GM23338 (cell line): ENCODE measurements around the gene OR2L3. TPM values are rescaled to one million over a fixed set of nuclear protein-coding genes. Genes with fewer than 3 reads are reported as not detected.

ENCODE experiments used
- ATAC-seq: fragments of 200-7000 bp; cut with Tn5 transposase; 3 replicates; pipeline ENCODE4 v1.9.1; 2020
- DNase-seq: peaks from one replicate; pipeline ENCODE4 v3.0.0-alpha.2; 2015; ENCODE audit warnings: low spot score
- H2AFZ ChIP-seq: fragments of 200-600 bp; sonication (generic); 2 replicates; pipeline ENCODE4 v1.8.0; 2016; ENCODE audit warnings: antibody characterized with exemption, mild to moderate bottlenecking, moderate library complexity
- H3F3A ChIP-seq: fragments of 200-600 bp; sonication (generic); replicated peaks from 2 replicates; pipeline ENCODE4 v1.8.0; 2017; ENCODE audit warnings: antibody characterized with exemption, mixed run types, low read depth
- H3K27ac ChIP-seq: fragments of 200-600 bp; sonication (generic); 2 replicates; pipeline ENCODE4 v1.6.1; 2016; ENCODE audit warnings: low read depth
- H3K27me3 ChIP-seq: fragments of 200-600 bp; sonication (generic); 2 replicates; pipeline ENCODE4 v1.8.0; 2016; ENCODE audit warnings: mild to moderate bottlenecking, mixed run types, moderate library complexity; ENCODE audit not compliant: insufficient read depth
- H3K36me3 ChIP-seq: fragments of 200-600 bp; sonication (generic); 2 replicates; pipeline ENCODE4 v1.8.0; 2016; ENCODE audit warnings: mild to moderate bottlenecking; ENCODE audit not compliant: insufficient read depth
- H3K4me1 ChIP-seq: fragments of 200-600 bp; sonication (generic); 2 replicates; pipeline ENCODE4 v1.8.0; 2016; ENCODE audit warnings: mild to moderate bottlenecking, moderate library complexity; ENCODE audit not compliant: insufficient read depth
- H3K4me2 ChIP-seq: fragments of 200-600 bp; sonication (generic); 2 replicates; pipeline ENCODE4 v1.7.1; 2017; ENCODE audit warnings: mixed run types
- H3K4me3 ChIP-seq: fragments of 200-600 bp; sonication (generic); 2 replicates; pipeline ENCODE4 v1.6.1; 2016; ENCODE audit warnings: mixed run types
- H3K79me2 ChIP-seq: fragments of 200-600 bp; sonication (generic); replicated peaks from 2 replicates; pipeline ENCODE4 v1.8.0; 2017; ENCODE audit warnings: mild to moderate bottlenecking; ENCODE audit not compliant: insufficient read depth
- H3K9me2 ChIP-seq: fragments of 200-600 bp; sonication (generic); 2 replicates; pipeline ENCODE4 v1.8.0; 2017; ENCODE audit not compliant: insufficient read depth
- H4K20me1 ChIP-seq: fragments of 200-600 bp; sonication (generic); replicated peaks from 2 replicates; pipeline ENCODE4 v1.8.0; 2017; ENCODE audit warnings: mild to moderate bottlenecking; ENCODE audit not compliant: insufficient read depth
- H3K27ac Mint-ChIP-seq: 2 replicates; pipeline ENCODE4 v1.8.0; 2020; ENCODE audit warnings: inconsistent platforms, mild to moderate bottlenecking, moderate library complexity, mixed read lengths
- H3K27me3 Mint-ChIP-seq: 3 replicates; pipeline ENCODE4 v1.8.0; 2022; ENCODE audit warnings: low read depth, mild to moderate bottlenecking, moderate library complexity, mixed read lengths, inconsistent platforms; ENCODE audit not compliant: insufficient read depth, poor library complexity
- H3K36me3 Mint-ChIP-seq: 3 replicates; pipeline ENCODE4 v1.8.0; 2021; ENCODE audit warnings: low read depth, mild to moderate bottlenecking, inconsistent platforms, moderate library complexity, mixed read lengths
- H3K4me1 Mint-ChIP-seq: 3 replicates; pipeline ENCODE4 v1.8.0; 2020; ENCODE audit warnings: mild to moderate bottlenecking, inconsistent platforms, mixed read lengths
- H3K4me3 Mint-ChIP-seq: 3 replicates; pipeline ENCODE4 v1.8.0; 2021; ENCODE audit warnings: moderate library complexity, mild to moderate bottlenecking, inconsistent platforms, mixed read lengths
- H3K9me3 Mint-ChIP-seq: 3 replicates; pipeline ENCODE4 v1.8.0; 2020; ENCODE audit warnings: moderate library complexity, mild to moderate bottlenecking, inconsistent platforms, mixed read lengths
- CREB1 ChIP-seq: fragments of 250-450 bp; sonication (Bioruptor Pico); IDR thresholded peaks from 2 replicates; pipeline ENCODE4 v1.5.0; 2020; ENCODE audit warnings: low read depth, mild to moderate bottlenecking, moderate library complexity
- EZH2 ChIP-seq: fragments of 200-600 bp; sonication (generic); IDR thresholded peaks from one replicate; pipeline ENCODE4 v1.8.0; 2017; ENCODE audit warnings: antibody characterized with exemption, mild to moderate bottlenecking, low read depth; ENCODE audit not compliant: unreplicated experiment
- EZH2phosphoT487 ChIP-seq: fragments of 200-600 bp; sonication (generic); IDR thresholded peaks from one replicate; pipeline ENCODE4 v1.8.1; 2018; ENCODE audit warnings: antibody characterized with exemption; ENCODE audit not compliant: unreplicated experiment
- JUNB ChIP-seq: IDR thresholded peaks from one replicate; pipeline ENCODE4 v1.6.1; 2016; ENCODE audit warnings: antibody characterized with exemption; ENCODE audit not compliant: unreplicated experiment
- NANOG ChIP-seq: IDR thresholded peaks from 2 replicates; pipeline ENCODE4 v1.6.1; 2016; ENCODE audit warnings: antibody characterized with exemption, borderline replicate concordance
- POLR2AphosphoS5 ChIP-seq: IDR thresholded peaks from 2 replicates; pipeline ENCODE4 v1.6.1; 2016; ENCODE audit warnings: antibody characterized with exemption, low read depth
- STAT1 ChIP-seq: IDR thresholded peaks from one replicate; pipeline ENCODE4 v1.6.1; 2016; ENCODE audit warnings: antibody characterized with exemption; ENCODE audit not compliant: unreplicated experiment
- ZNF114 ChIP-seq: fragments of 250-450 bp; sonication (Bioruptor Pico); IDR thresholded peaks from 2 replicates; pipeline ENCODE4 v1.5.0; 2020; ENCODE audit warnings: mild to moderate bottlenecking, moderate library complexity
- ZNF331 ChIP-seq: fragments of 250-450 bp; sonication (Bioruptor Pico); IDR thresholded peaks from 2 replicates; pipeline ENCODE4 v1.5.0; 2020; ENCODE audit warnings: low read depth, mild to moderate bottlenecking, moderate library complexity
- polyA plus RNA-seq: library from polyadenylated mRNA; unstranded; fragments of >200 nt; fragmentation: Nextera tagmentation; extraction: Ambion mirVana; gene quantifications from 2 replicates; pipeline ENCODE4 v1.2.1, GENCODE V29; 2016
- total RNA-seq: library from RNA; depleted of rRNA; stranded (reverse); fragments of >200 nt; shearing (Covaris generic); gene quantifications from 2 replicates; pipeline ENCODE4 v1.2.3, GENCODE V29; 2014
- TF ChIP-seq, protein P1 (sequence below): IDR thresholded peaks from one replicate; pipeline ENCODE4 v1.6.1; 2018; ENCODE audit warnings: antibody characterized with exemption; ENCODE audit not compliant: unreplicated experiment
- TF ChIP-seq, protein P2 (sequence below), 2 experiments: fragments of 200-600 bp in 1 of 2; sonication (generic) in 1 of 2; conservative IDR thresholded peaks; 2 replicates each; pipeline versions ENCODE4 v1.5.1 to v1.6.1; 2016 to 2017; ENCODE audit warnings: antibody characterized with exemption in 2 of 2, low read depth in 2 of 2, mild to moderate bottlenecking in 2 of 2, moderate library complexity in 1 of 2
- TF ChIP-seq, protein P3 (sequence below): fragments of 250-450 bp; sonication (Bioruptor Pico); IDR thresholded peaks from 2 replicates; pipeline ENCODE4 v1.5.0; 2020; ENCODE audit warnings: mild to moderate bottlenecking, moderate library complexity
- TF ChIP-seq, protein P4 (sequence below): IDR thresholded peaks from 2 replicates; pipeline ENCODE4 v1.6.1; 2016; ENCODE audit warnings: antibody characterized with exemption

OR2L3 gene
- total and polyA plus RNA-seq, 2 experiments from 2014 or later, result not detected

DNA sequence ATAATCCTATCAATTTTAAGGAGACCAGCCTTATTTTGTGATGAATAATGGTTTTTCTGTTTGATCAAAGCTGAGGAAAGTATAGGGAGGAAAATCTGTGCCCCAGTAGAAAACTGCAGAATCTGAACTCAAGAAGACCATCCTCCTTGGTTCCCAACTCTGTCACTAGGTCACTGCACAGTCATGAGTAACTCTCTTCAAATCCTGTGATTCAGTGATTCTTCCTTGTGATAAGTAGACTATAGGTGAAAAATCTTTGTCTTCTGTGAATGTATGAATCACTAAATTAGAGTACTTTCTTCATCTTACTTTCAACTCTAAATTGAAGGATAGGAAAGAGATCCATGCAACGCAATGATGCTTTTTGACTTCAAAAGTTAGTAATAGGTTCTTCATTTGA, 46.5 kb upstream of the OR2L3 start:
- DNase-seq (no peak), ATAC-seq (no peak)
- Mint-ChIP-seq H3K9me3 (peaks cover 73% of the 10 kb centered on the region), H3K4me3 (no peak overlapping the region), H3K27ac (no peak overlapping the region), H3K4me1 (no peaks in the 10 kb centered on the region), H3K27me3 (no peaks in the 10 kb centered on the region), H3K36me3 (peaks cover 14% of the 10 kb centered on the region)
- H3K9me2 ChIP-seq, result no peaks in the 10 kb centered on the region
- H3K27ac ChIP-seq, result no peak overlapping the region
- no peaks in the 10 kb centered on the region for H3K4me1 ChIP-seq
- no peaks in the 10 kb centered on the region for H3F3A ChIP-seq
- no peak overlapping the region for H3K4me3 ChIP-seq
- H3K79me2 ChIP-seq, result no peaks in the 10 kb centered on the region
- TF ChIP-seq EZH2 (no peak), ZNF114 (no peak), POLR2AphosphoS5 (no peak), STAT1 (no peak), CREB1 (no peak), ZNF331 (no peak), JUNB (no peak), EZH2phosphoT487 (no peak), NANOG (no peak)
- TF ChIP-seq, protein P1, sequence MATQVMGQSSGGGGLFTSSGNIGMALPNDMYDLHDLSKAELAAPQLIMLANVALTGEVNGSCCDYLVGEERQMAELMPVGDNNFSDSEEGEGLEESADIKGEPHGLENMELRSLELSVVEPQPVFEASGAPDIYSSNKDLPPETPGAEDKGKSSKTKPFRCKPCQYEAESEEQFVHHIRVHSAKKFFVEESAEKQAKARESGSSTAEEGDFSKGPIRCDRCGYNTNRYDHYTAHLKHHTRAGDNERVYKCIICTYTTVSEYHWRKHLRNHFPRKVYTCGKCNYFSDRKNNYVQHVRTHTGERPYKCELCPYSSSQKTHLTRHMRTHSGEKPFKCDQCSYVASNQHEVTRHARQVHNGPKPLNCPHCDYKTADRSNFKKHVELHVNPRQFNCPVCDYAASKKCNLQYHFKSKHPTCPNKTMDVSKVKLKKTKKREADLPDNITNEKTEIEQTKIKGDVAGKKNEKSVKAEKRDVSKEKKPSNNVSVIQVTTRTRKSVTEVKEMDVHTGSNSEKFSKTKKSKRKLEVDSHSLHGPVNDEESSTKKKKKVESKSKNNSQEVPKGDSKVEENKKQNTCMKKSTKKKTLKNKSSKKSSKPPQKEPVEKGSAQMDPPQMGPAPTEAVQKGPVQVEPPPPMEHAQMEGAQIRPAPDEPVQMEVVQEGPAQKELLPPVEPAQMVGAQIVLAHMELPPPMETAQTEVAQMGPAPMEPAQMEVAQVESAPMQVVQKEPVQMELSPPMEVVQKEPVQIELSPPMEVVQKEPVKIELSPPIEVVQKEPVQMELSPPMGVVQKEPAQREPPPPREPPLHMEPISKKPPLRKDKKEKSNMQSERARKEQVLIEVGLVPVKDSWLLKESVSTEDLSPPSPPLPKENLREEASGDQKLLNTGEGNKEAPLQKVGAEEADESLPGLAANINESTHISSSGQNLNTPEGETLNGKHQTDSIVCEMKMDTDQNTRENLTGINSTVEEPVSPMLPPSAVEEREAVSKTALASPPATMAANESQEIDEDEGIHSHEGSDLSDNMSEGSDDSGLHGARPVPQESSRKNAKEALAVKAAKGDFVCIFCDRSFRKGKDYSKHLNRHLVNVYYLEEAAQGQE, result no peak
- TF ChIP-seq, protein P2, sequence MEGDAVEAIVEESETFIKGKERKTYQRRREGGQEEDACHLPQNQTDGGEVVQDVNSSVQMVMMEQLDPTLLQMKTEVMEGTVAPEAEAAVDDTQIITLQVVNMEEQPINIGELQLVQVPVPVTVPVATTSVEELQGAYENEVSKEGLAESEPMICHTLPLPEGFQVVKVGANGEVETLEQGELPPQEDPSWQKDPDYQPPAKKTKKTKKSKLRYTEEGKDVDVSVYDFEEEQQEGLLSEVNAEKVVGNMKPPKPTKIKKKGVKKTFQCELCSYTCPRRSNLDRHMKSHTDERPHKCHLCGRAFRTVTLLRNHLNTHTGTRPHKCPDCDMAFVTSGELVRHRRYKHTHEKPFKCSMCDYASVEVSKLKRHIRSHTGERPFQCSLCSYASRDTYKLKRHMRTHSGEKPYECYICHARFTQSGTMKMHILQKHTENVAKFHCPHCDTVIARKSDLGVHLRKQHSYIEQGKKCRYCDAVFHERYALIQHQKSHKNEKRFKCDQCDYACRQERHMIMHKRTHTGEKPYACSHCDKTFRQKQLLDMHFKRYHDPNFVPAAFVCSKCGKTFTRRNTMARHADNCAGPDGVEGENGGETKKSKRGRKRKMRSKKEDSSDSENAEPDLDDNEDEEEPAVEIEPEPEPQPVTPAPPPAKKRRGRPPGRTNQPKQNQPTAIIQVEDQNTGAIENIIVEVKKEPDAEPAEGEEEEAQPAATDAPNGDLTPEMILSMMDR (conservative IDR thresholded peaks at IDR 0.05; ENCODE audit: low read depth in 2 of 2), result no peak
- TF ChIP-seq, protein P3, sequence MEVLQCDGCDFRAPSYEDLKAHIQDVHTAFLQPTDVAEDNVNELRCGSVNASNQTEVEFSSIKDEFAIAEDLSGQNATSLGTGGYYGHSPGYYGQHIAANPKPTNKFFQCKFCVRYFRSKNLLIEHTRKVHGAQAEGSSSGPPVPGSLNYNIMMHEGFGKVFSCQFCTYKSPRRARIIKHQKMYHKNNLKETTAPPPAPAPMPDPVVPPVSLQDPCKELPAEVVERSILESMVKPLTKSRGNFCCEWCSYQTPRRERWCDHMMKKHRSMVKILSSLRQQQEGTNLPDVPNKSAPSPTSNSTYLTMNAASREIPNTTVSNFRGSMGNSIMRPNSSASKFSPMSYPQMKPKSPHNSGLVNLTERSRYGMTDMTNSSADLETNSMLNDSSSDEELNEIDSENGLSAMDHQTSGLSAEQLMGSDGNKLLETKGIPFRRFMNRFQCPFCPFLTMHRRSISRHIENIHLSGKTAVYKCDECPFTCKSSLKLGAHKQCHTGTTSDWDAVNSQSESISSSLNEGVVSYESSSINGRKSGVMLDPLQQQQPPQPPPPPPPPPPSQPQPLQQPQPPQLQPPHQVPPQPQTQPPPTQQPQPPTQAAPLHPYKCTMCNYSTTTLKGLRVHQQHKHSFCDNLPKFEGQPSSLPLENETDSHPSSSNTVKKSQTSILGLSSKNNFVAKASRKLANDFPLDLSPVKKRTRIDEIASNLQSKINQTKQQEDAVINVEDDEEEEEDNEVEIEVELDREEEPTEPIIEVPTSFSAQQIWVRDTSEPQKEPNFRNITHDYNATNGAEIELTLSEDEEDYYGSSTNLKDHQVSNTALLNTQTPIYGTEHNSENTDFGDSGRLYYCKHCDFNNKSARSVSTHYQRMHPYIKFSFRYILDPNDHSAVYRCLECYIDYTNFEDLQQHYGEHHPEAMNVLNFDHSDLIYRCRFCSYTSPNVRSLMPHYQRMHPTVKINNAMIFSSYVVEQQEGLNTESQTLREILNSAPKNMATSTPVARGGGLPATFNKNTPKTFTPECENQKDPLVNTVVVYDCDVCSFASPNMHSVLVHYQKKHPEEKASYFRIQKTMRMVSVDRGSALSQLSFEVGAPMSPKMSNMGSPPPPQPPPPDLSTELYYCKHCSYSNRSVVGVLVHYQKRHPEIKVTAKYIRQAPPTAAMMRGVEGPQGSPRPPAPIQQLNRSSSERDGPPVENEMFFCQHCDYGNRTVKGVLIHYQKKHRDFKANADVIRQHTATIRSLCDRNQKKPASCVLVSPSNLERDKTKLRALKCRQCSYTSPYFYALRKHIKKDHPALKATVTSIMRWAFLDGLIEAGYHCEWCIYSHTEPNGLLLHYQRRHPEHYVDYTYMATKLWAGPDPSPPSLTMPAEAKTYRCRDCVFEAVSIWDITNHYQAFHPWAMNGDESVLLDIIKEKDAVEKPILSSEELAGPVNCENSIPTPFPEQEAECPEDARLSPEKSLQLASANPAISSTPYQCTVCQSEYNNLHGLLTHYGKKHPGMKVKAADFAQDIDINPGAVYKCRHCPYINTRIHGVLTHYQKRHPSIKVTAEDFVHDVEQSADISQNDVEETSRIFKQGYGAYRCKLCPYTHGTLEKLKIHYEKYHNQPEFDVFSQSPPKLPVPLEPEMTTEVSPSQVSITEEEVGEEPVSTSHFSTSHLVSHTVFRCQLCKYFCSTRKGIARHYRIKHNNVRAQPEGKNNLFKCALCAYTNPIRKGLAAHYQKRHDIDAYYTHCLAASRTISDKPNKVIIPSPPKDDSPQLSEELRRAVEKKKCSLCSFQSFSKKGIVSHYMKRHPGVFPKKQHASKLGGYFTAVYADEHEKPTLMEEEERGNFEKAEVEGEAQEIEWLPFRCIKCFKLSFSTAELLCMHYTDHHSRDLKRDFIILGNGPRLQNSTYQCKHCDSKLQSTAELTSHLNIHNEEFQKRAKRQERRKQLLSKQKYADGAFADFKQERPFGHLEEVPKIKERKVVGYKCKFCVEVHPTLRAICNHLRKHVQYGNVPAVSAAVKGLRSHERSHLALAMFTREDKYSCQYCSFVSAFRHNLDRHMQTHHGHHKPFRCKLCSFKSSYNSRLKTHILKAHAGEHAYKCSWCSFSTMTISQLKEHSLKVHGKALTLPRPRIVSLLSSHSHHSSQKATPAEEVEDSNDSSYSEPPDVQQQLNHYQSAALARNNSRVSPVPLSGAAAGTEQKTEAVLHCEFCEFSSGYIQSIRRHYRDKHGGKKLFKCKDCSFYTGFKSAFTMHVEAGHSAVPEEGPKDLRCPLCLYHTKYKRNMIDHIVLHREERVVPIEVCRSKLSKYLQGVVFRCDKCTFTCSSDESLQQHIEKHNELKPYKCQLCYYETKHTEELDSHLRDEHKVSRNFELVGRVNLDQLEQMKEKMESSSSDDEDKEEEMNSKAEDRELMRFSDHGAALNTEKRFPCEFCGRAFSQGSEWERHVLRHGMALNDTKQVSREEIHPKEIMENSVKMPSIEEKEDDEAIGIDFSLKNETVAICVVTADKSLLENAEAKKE (CRISPR knock-in tag), result no peak
- TF ChIP-seq, protein P4, sequence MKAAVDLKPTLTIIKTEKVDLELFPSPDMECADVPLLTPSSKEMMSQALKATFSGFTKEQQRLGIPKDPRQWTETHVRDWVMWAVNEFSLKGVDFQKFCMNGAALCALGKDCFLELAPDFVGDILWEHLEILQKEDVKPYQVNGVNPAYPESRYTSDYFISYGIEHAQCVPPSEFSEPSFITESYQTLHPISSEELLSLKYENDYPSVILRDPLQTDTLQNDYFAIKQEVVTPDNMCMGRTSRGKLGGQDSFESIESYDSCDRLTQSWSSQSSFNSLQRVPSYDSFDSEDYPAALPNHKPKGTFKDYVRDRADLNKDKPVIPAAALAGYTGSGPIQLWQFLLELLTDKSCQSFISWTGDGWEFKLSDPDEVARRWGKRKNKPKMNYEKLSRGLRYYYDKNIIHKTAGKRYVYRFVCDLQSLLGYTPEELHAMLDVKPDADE, result no peak
- H3K36me3 ChIP-seq, result 0 out of 2 replicates have a peak, but pooled peaks cover 3% of the 10 kb centered on the region
- no peak overlapping the region for H3K4me2 ChIP-seq
- H2AFZ ChIP-seq, result no peak overlapping the region
- H3K27me3 ChIP-seq, result no peaks in the 10 kb centered on the region
- no peaks in the 10 kb centered on the region for H4K20me1 ChIP-seq
